ENCODE measurements around the gene ECSCR.
"Not testable (repeated sequence)": the region's sequence is repeated elsewhere in the genome, so short reads cannot be mapped to it uniquely, and the experiment has no call there.

DNA sequence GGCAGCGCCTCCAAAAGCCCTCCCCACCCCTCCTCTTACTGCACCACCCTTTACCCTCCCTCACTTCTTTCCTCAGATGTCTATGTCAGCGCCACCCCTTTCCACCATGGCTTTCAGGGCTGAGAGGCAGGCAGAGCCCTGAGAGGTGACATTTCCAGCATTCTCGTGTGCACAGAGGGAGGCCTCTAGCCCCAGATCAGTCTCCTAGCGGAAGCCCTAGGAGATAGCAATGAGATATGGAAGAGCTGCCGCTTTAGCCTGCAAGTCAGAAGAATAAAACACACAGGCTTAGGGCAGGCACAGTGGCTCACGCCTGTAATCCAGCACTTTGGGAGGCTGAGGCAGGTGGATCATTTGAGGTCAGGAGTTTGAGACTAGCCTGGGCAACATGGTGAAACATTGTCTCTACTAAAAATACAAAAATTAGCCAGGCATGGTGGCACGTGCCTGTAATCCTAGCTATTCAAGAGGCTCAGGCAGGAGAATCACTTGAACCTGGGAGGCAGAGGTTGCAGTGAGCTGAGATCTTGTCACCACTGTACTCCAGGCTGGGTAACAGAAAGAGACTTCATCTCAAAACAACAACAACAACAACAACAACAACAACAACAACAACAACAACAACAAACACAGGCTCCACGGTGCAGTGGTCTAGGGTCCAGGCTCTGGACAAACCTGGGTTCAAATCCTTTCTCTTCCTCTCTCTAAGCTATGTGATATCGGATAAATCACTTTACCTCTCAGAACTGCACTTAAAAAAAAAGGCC lies 16.3 kb upstream of the ECSCR start:
- TF ChIP-seq, protein P1, sequence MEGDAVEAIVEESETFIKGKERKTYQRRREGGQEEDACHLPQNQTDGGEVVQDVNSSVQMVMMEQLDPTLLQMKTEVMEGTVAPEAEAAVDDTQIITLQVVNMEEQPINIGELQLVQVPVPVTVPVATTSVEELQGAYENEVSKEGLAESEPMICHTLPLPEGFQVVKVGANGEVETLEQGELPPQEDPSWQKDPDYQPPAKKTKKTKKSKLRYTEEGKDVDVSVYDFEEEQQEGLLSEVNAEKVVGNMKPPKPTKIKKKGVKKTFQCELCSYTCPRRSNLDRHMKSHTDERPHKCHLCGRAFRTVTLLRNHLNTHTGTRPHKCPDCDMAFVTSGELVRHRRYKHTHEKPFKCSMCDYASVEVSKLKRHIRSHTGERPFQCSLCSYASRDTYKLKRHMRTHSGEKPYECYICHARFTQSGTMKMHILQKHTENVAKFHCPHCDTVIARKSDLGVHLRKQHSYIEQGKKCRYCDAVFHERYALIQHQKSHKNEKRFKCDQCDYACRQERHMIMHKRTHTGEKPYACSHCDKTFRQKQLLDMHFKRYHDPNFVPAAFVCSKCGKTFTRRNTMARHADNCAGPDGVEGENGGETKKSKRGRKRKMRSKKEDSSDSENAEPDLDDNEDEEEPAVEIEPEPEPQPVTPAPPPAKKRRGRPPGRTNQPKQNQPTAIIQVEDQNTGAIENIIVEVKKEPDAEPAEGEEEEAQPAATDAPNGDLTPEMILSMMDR (tag by site-specific recombination; IDR thresholded peaks at IDR 0.05), result not testable (repeated sequence)
- TF ChIP-seq YY1 (tag by site-specific recombination; IDR thresholded peaks at IDR 0.05), result not testable (repeated sequence)
